PFSK-1 (cell line): ENCODE results near the gene PTTG1IP.

Experiments
- FOXP2 ChIP-seq: optimal IDR thresholded peaks from 2 replicates; pipeline ENCODE3; 2011; ENCODE audit warnings: borderline replicate concordance, control low read depth, inconsistent platforms; ENCODE audit not compliant: insufficient read depth; ENCODE audit errors: extremely low read length, extremely low read depth
- POLR2AphosphoS5 ChIP-seq: IDR thresholded peaks from 2 replicates; pipeline ENCODE4 v1.6.1; 2012; ENCODE audit warnings: low read depth, mild to moderate bottlenecking, control low read depth, low read length, moderate library complexity
- REST ChIP-seq, 2 experiments: IDR thresholded peaks; 2 replicates each; pipeline versions ENCODE4 v1.6.1 to v1.8.0; 2011 to 2012; ENCODE audit warnings: low read depth in 2 of 2, low read length in 2 of 2, control low read depth in 1 of 2, inconsistent platforms in 1 of 2, mild to moderate bottlenecking in 1 of 2, moderate library complexity in 1 of 2; ENCODE audit not compliant: insufficient read depth in 1 of 2
- SIN3A ChIP-seq: IDR thresholded peaks from 2 replicates; pipeline ENCODE4 v1.6.1; 2012; ENCODE audit warnings: mild to moderate bottlenecking, low read length, moderate library complexity, borderline replicate concordance; ENCODE audit not compliant: insufficient read depth
- TAF1 ChIP-seq: IDR thresholded peaks from 2 replicates; pipeline ENCODE4 v1.6.1; 2012; ENCODE audit warnings: low read length, control low read depth, borderline replicate concordance; ENCODE audit not compliant: insufficient read depth

- TF ChIP-seq TAF1, result no peak
- TF ChIP-seq POLR2AphosphoS5, result no peak
- no peak for TF ChIP-seq REST (IDR thresholded peaks at IDR 0.05; ENCODE audit: insufficient read depth in 1 of 2, low read depth in 2 of 2, low read length in 2 of 2)
- no peak for TF ChIP-seq SIN3A
- no peak for TF ChIP-seq FOXP2
Measured at GRCh38 chr21:44850208-44850800, 23.2 kb downstream of the PTTG1IP start.
